IMR-90 (cell line): ENCODE measurements around the gene BTN1A1. TPM values are rescaled to one million over a fixed set of nuclear protein-coding genes. Genes with fewer than 3 reads are reported as not detected.

Source experiments
- ATAC-seq: fragments of 200-7000 bp; cut with Tn5 transposase; 2 replicates; pipeline ENCODE4 v1.9.1; 2020; ENCODE audit warnings: low read depth, mild to moderate bottlenecking, moderate library complexity
- BruUV-seq: library from RNA; stranded (reverse); fragments of 400-500 nt; replicated peaks from 2 replicates; lab custom pipeline; 2021; lab: Mats Ljungman, UMichigan
- CTCF ChIA-PET: fragments of 300-600 bp; formaldehyde crosslinking; extraction: SDS; loops from one replicate; lab custom pipeline; 2021; ENCODE audit warnings: antibody characterized with exemption; lab: Yijun Ruan, JAX
- POLR2A ChIA-PET: fragments of 300-600 bp; sonication (Branson Sonifier 250); formaldehyde crosslinking; loops from one replicate; lab custom pipeline; 2022; ENCODE audit warnings: antibody characterized with exemption; ENCODE audit not compliant: unreplicated experiment; lab: Charles Lee
- DNase-seq: peaks from one replicate; pipeline ENCODE4 v3.0.0; 2013
- H2AFZ ChIP-seq: replicated peaks from 2 replicates; pipeline ENCODE3; 2013; ENCODE audit warnings: low read length, mild to moderate bottlenecking; ENCODE audit not compliant: poor library complexity
- H2AK5ac ChIP-seq: 2 replicates; pipeline ENCODE4 v1.6.1; 2013; ENCODE audit warnings: low read depth, low read length, inconsistent platforms
- H2AK9ac ChIP-seq: replicated peaks from 2 replicates; pipeline ENCODE3; 2013; ENCODE audit warnings: mild to moderate bottlenecking, low read depth, low read length, moderate library complexity; ENCODE audit not compliant: poor library complexity
- H2BK120ac ChIP-seq: 2 replicates; pipeline ENCODE4 v1.6.1; 2013; ENCODE audit warnings: low read depth, low read length, inconsistent platforms
- H2BK15ac ChIP-seq: 3 replicates; pipeline ENCODE4 v1.6.1; 2013; ENCODE audit warnings: low read depth, low read length, inconsistent platforms
- H2BK20ac ChIP-seq: 2 replicates; pipeline ENCODE4 v1.6.1; 2013; ENCODE audit warnings: low read depth, mild to moderate bottlenecking, inconsistent platforms, low read length, moderate library complexity
- H2BK5ac ChIP-seq: 2 replicates; pipeline ENCODE4 v1.6.1; 2013; ENCODE audit warnings: mild to moderate bottlenecking, low read depth, low read length, inconsistent platforms; ENCODE audit not compliant: poor library complexity, severe bottlenecking
- H3K14ac ChIP-seq: replicated peaks from 2 replicates; pipeline ENCODE4 v1.6.1; 2013; ENCODE audit warnings: low read depth, low read length, inconsistent platforms
- H3K18ac ChIP-seq: 2 replicates; pipeline ENCODE4 v1.6.1; 2013; ENCODE audit warnings: low read depth, low read length, control low read depth
- H3K23ac ChIP-seq: 2 replicates; pipeline ENCODE4 v1.6.1; 2013; ENCODE audit warnings: low read depth, low read length, inconsistent platforms
- H3K27ac ChIP-seq: 2 replicates; pipeline ENCODE4 v1.5.1; 2013; ENCODE audit warnings: mild to moderate bottlenecking, control low read depth, low read length; ENCODE audit not compliant: insufficient read depth
- H3K27me3 ChIP-seq: 2 replicates; pipeline ENCODE4 v1.6.1; 2013; ENCODE audit warnings: low read length; ENCODE audit not compliant: control insufficient read depth, insufficient read depth
- H3K36me3 ChIP-seq: 2 replicates; pipeline ENCODE4 v1.6.1; 2013; ENCODE audit warnings: low read length, mixed read lengths; ENCODE audit not compliant: control insufficient read depth, insufficient read depth
- H3K4ac ChIP-seq: 2 replicates; pipeline ENCODE4 v1.6.1; 2013; ENCODE audit warnings: low read depth, low read length, inconsistent platforms
- H3K4me1 ChIP-seq: 2 replicates; pipeline ENCODE4 v1.6.1; 2013; ENCODE audit warnings: low read length, mixed read lengths; ENCODE audit not compliant: control insufficient read depth, insufficient read depth
- H3K4me2 ChIP-seq: 2 replicates; pipeline ENCODE4 v1.6.1; 2013; ENCODE audit warnings: low read depth, mild to moderate bottlenecking, control low read depth, low read length, moderate library complexity
- H3K4me3 ChIP-seq: 2 replicates; pipeline ENCODE4 v1.5.1; 2013; ENCODE audit warnings: low read depth, mild to moderate bottlenecking, control low read depth, low read length, moderate library complexity; ENCODE audit not compliant: insufficient read depth
- H3K56ac ChIP-seq: 2 replicates; pipeline ENCODE4 v1.6.1; 2013; ENCODE audit warnings: low read length, inconsistent platforms; ENCODE audit not compliant: insufficient read depth; ENCODE audit errors: extremely low read depth
- H3K79me1 ChIP-seq, 2 experiments: 2 replicates each; pipeline ENCODE4 v1.6.1; 2013; ENCODE audit warnings: low read length in 2 of 2, inconsistent platforms in 1 of 2, low read depth in 1 of 2
- H3K9ac ChIP-seq: 2 replicates; pipeline ENCODE4 v1.6.1; 2013; ENCODE audit warnings: low read depth, low read length, control low read depth
- H3K9me1 ChIP-seq: 2 replicates; pipeline ENCODE4 v1.6.1; 2013; ENCODE audit warnings: low read length, inconsistent platforms; ENCODE audit not compliant: insufficient read depth
- H3K9me3 ChIP-seq: 2 replicates; pipeline ENCODE4 v1.6.1; 2013; ENCODE audit warnings: low read length; ENCODE audit not compliant: control insufficient read depth, insufficient read depth
- H4K20me1 ChIP-seq: 2 replicates; pipeline ENCODE4 v1.6.1; 2013; ENCODE audit warnings: low read length, inconsistent platforms; ENCODE audit not compliant: insufficient read depth
- H4K5ac ChIP-seq: 2 replicates; pipeline ENCODE4 v1.6.1; 2013; ENCODE audit warnings: mild to moderate bottlenecking, low read depth, low read length, control low read depth
- H4K8ac ChIP-seq, 2 experiments: 2 replicates each; pipeline ENCODE4 v1.6.1; 2013; ENCODE audit warnings: low read depth in 2 of 2, low read length in 2 of 2, control low read depth in 1 of 2, inconsistent platforms in 1 of 2
- H4K91ac ChIP-seq: 2 replicates; pipeline ENCODE4 v1.6.1; 2013; ENCODE audit warnings: low read depth, low read length, inconsistent platforms; ENCODE audit not compliant: insufficient read depth
- BHLHE40 ChIP-seq: fragments of 150-350 bp; IDR thresholded peaks from 2 replicates; pipeline ENCODE4 v1.6.1; 2016; ENCODE audit warnings: mild to moderate bottlenecking, low read depth, low read length
- FOS ChIP-seq: fragments of 150-350 bp; IDR thresholded peaks from 2 replicates; pipeline ENCODE4 v1.6.1; 2016; ENCODE audit warnings: low read depth, low read length
- MAZ ChIP-seq: IDR thresholded peaks from 2 replicates; pipeline ENCODE4 v1.6.1; 2012; ENCODE audit warnings: low read depth, mild to moderate bottlenecking, low read length, improper control_type of control experiment, moderate library complexity, borderline replicate concordance
- NFE2L2 ChIP-seq: fragments of 150-350 bp; IDR thresholded peaks from 2 replicates; pipeline ENCODE4 v1.6.1; 2016; ENCODE audit warnings: low read depth, mild to moderate bottlenecking, low read length
- POLR2A ChIP-seq: IDR thresholded peaks from 2 replicates; pipeline ENCODE4 v1.6.1; 2012; ENCODE audit warnings: mild to moderate bottlenecking, low read depth, low read length
- WGBS, 2 experiments: methylation state at CpG; one replicate each; pipeline versions ENCODE4 v1.1.5 to v1.1.7; 2013; ENCODE audit warnings: missing lambda C conversion rate in 2 of 2; ENCODE audit not compliant: insufficient read length in 1 of 2; ENCODE audit errors: extremely low coverage in 2 of 2; 5-methylcytosine and 5-hydroxymethylcytosine counted together
- dilution Hi-C: fragments of 300-500 bp; cut with HindIII; formaldehyde crosslinking; loops from one replicate; pipeline ENCODE4 v1.14.3; 2018; ENCODE audit warnings: low sequenced_read_pairs; ENCODE audit not compliant: unreplicated experiment
- in situ Hi-C: fragments of 300-500 bp; cut with MboI; formaldehyde crosslinking; loops from 3 replicates; pipeline ENCODE4 v1.14.3; 2019; ENCODE audit warnings: low sequenced_read_pairs, inconsistent platforms, mixed read lengths
- intact Hi-C: fragments of 100-400 bp; cut with micrococcal nuclease; formaldehyde crosslinking; loops from 2 replicates; pipeline ENCODE4 v1.10.0; 2022
- polyA plus RNA-seq, 3 experiments: library from polyadenylated mRNA; depleted of rRNA; stranded (reverse); fragments of >200 nt; gene quantifications; 2 replicates each; pipeline ENCODE4 v1.2.3, GENCODE V29; 2012; ENCODE audit warnings: low replicate concordance in 1 of 3
- total RNA-seq: library from RNA; depleted of rRNA; stranded (reverse); fragments of >200 nt; gene quantifications from 2 replicates; pipeline ENCODE4 v1.2.3, GENCODE V29; 2012

Gene BTN1A1
- total and polyA plus RNA-seq, 2 of the 4 experiments (the other 2 are of a cell fraction), result not detected

DNA sequence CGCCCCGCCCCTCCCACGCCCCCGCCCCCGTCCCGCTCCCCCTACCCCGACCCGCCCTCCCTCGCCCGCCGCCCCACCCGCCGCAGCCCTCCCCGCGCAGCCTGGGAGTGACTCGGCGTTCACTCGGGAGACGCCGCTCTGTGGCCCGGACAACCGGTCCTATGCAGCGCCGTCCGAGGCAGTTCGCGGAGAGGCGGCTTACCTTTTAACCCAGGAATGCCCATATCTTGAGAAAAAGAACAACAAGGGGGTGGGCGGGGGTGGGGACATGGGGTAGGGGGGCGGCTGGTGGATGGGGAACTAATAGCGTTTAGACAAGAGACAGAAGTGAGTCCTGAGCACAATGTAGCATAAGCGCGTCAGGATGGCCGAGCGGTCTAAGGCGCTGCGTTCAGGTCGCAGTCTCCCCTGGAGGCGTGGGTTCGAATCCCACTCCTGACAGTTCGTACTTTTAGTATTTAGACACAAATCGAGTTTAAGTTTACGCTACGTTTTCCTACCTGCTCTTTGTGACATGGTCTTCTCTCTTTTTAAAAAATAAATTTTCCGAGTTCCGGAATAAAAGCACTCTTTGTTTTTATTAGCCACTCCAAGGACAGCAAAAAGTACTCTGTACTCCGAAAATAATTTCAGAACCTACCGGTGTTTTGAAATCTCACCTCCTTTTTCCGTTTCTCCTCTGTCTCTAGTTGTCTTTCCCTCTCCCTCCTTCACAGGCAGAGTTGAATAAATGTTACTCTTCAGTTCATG lies 20.9 kb downstream of the BTN1A1 start:
- peaks cover 2% of the 10 kb centered on the region; the same call in 1 of the 2 replicates for H3K9me1 ChIP-seq
- peak overlapping the region; percentile 85 for H2AFZ ChIP-seq
- H4K20me1 ChIP-seq, result no peaks in the 10 kb centered on the region
- H4K91ac ChIP-seq, result peak overlapping the region; percentile 64; the same call in 1 of the 2 replicates
- peak overlapping the region; percentile 91 for H3K27ac ChIP-seq
- peak overlapping the region; percentile 61; the same call in 1 of the 2 replicates for H3K18ac ChIP-seq
- H3K14ac ChIP-seq, result peak overlapping the region; percentile 73
- in situ Hi-C loops (no loop called here), intact Hi-C loops (loop anchor here (1.0 to 5.0 kb wide), 4 partner anchors 16 to 99 kb away; no protein-coding TSS in a partner anchor), dilution Hi-C loops (no loop called here)
- peak overlapping the region; percentile 79 for H3K4me2 ChIP-seq
- H3K4ac ChIP-seq, result peak overlapping the region; percentile 61; the same call in 1 of the 2 replicates
- peak; percentile 73 for TF ChIP-seq POLR2A
- peak; percentile 70; the same call in 1 of the 2 replicates for TF ChIP-seq MAZ
- TF ChIP-seq NFE2L2, result peak; percentile 64
- peak; percentile 94 for TF ChIP-seq FOS
- TF ChIP-seq BHLHE40, result no peak
- H3K4me1 ChIP-seq, result peaks cover 5% of the 10 kb centered on the region; the same call in 1 of the 2 replicates
- H4K8ac ChIP-seq, result peak overlapping the region; percentile 94 to 100; a peak in 3 of 4 replicates
- no peaks in the 10 kb centered on the region for H3K27me3 ChIP-seq
- no peak overlapping the region for H2BK15ac ChIP-seq
- peak overlapping the region; percentile 96; the same call in 1 of the 2 replicates for H4K5ac ChIP-seq
- H3K79me1 ChIP-seq, result peaks cover 0 to 7% of the 10 kb centered on the region in 2 experiments; a peak in 2 of 4 replicates
- H2AK5ac ChIP-seq, result no peak overlapping the region
- H3K36me3 ChIP-seq, result no peaks in the 10 kb centered on the region
- ATAC-seq (peak; percentile 78), DNase-seq (peak; percentile 80)
- CTCF ChIA-PET, result no interaction called here
- H3K56ac ChIP-seq, result peak overlapping the region; percentile 85
- no TSS peak for BruUV-seq
- H3K4me3 ChIP-seq, result peak overlapping the region; percentile 60
- H2AK9ac ChIP-seq, result no peak overlapping the region
- H2BK20ac ChIP-seq, result 0 out of 2 replicates have a peak overlapping the region, but pooled peaks have one; percentile 16
- H2BK120ac ChIP-seq, result peak overlapping the region; percentile 53; the same call in 1 of the 2 replicates
- peak overlapping the region; percentile 54; the same call in 1 of the 2 replicates for H3K23ac ChIP-seq
- peak overlapping the region; percentile 73 for H3K9ac ChIP-seq
- WGBS, 2 experiments, result 5% methylated on average over 8 of the region's 49 CpGs; no CpG with 5 or more reads in 1 of the 2 experiments
- peak overlapping the region; percentile 85 for H2BK5ac ChIP-seq
- POLR2A ChIA-PET, result no interaction called here
- H3K9me3 ChIP-seq, result no peaks in the 10 kb centered on the region
